ENCODE results near the gene CAPN12.

DNA sequence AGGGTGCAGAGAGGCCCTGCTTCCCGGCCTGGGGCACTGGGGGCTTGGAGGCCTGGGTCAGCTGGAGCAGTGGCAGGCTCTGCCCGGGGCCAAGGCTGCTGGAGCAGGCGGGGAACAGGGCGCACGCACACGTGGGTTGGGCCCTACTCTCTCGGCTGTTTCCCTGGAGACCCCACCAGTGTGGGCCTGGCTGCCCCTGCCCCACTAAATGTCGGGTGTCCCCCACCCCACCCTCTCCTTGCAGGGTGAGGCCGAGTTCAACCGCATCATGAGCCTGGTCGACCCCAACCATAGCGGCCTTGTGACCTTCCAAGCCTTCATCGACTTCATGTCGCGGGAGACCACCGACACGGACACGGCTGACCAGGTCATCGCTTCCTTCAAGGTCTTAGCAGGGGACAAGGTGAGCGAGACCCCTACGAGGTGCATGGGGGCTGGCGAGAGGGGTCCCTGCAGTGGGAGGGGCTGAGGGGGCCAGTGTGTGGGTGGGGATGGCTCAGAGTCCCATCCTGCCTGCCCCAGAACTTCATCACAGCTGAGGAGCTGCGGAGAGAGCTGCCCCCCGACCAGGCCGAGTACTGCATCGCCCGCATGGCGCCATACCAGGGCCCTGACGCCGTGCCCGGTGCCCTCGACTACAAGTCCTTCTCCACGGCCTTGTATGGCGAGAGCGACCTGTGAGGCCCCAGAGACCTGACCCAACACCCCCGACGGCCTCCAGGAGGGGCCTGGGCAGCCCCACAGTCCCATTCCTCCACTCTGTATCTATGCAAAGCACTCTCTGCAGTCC is 15.3 kb downstream of the CAPN12 start:
- TF ChIP-seq, protein P1, sequence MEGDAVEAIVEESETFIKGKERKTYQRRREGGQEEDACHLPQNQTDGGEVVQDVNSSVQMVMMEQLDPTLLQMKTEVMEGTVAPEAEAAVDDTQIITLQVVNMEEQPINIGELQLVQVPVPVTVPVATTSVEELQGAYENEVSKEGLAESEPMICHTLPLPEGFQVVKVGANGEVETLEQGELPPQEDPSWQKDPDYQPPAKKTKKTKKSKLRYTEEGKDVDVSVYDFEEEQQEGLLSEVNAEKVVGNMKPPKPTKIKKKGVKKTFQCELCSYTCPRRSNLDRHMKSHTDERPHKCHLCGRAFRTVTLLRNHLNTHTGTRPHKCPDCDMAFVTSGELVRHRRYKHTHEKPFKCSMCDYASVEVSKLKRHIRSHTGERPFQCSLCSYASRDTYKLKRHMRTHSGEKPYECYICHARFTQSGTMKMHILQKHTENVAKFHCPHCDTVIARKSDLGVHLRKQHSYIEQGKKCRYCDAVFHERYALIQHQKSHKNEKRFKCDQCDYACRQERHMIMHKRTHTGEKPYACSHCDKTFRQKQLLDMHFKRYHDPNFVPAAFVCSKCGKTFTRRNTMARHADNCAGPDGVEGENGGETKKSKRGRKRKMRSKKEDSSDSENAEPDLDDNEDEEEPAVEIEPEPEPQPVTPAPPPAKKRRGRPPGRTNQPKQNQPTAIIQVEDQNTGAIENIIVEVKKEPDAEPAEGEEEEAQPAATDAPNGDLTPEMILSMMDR (IDR thresholded peaks at IDR 0.05) = no peak
- TF ChIP-seq, protein P2, sequence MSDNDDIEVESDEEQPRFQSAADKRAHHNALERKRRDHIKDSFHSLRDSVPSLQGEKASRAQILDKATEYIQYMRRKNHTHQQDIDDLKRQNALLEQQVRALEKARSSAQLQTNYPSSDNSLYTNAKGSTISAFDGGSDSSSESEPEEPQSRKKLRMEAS (IDR thresholded peaks at IDR 0.05; ENCODE audit: low read depth) = no peak
- TF ChIP-seq, protein P3, sequence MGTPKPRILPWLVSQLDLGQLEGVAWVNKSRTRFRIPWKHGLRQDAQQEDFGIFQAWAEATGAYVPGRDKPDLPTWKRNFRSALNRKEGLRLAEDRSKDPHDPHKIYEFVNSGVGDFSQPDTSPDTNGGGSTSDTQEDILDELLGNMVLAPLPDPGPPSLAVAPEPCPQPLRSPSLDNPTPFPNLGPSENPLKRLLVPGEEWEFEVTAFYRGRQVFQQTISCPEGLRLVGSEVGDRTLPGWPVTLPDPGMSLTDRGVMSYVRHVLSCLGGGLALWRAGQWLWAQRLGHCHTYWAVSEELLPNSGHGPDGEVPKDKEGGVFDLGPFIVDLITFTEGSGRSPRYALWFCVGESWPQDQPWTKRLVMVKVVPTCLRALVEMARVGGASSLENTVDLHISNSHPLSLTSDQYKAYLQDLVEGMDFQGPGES (IDR thresholded peaks at IDR 0.05; ENCODE audit: low read depth, low read length) = no peak
- TF ChIP-seq NRF1 (IDR thresholded peaks at IDR 0.05; ENCODE audit: low read depth, low read length) (no peak), FOXJ3 (CRISPR knock-in tag; IDR thresholded peaks at IDR 0.05) (no peak), MEF2A (IDR thresholded peaks at IDR 0.05; ENCODE audit: borderline replicate concordance, low read depth) (no peak), FOXM1 (IDR thresholded peaks at IDR 0.05; ENCODE audit: low read depth) (no peak), TEAD4 (IDR thresholded peaks at IDR 0.05; ENCODE audit: borderline replicate concordance, insufficient read depth) (no peak)
- TF ChIP-seq, protein P4, sequence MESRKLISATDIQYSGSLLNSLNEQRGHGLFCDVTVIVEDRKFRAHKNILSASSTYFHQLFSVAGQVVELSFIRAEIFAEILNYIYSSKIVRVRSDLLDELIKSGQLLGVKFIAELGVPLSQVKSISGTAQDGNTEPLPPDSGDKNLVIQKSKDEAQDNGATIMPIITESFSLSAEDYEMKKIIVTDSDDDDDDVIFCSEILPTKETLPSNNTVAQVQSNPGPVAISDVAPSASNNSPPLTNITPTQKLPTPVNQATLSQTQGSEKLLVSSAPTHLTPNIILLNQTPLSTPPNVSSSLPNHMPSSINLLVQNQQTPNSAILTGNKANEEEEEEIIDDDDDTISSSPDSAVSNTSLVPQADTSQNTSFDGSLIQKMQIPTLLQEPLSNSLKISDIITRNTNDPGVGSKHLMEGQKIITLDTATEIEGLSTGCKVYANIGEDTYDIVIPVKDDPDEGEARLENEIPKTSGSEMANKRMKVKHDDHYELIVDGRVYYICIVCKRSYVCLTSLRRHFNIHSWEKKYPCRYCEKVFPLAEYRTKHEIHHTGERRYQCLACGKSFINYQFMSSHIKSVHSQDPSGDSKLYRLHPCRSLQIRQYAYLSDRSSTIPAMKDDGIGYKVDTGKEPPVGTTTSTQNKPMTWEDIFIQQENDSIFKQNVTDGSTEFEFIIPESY (IDR thresholded peaks at IDR 0.05; ENCODE audit: borderline replicate concordance, low read depth) = no peak
